Measurements from ENCODE around the gene CNGA3.

Gene CNGA3

DNA sequence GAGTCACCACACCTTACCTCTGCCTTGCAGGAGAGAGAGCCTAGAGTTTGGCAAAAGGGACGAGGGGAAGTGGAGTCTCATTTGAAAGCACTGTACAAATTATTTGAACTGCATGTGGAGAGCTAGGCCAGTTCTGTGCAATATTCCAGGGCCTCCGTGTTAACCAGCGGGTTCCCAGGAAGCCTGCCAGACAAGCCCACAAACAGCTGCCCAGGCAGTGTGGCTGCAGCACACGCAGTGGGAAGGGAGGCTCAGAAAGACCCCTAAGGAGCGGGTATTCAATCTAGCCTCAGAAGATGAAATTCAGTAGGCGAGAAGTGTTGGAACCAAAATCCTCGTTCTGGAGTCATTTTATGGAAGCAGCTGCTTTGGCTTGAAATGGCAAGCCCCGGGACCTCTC is 30.7 kb downstream of the CNGA3 start:
- TF ChIP-seq KLF1 (tag by site-specific recombination; IDR thresholded peaks at IDR 0.05) (no peak), ZNF423 (tag by site-specific recombination; IDR thresholded peaks at IDR 0.05) (no peak), ZNF175 (tag by site-specific recombination; IDR thresholded peaks at IDR 0.05) (no peak), ZNF354C (tag by site-specific recombination; IDR thresholded peaks at IDR 0.05; ENCODE audit: borderline replicate concordance, low read depth) (no peak), ZNF837 (tag by site-specific recombination; IDR thresholded peaks at IDR 0.05) (no peak), HOXA7 (CRISPR knock-in tag; IDR thresholded peaks at IDR 0.05; ENCODE audit: borderline replicate concordance) (no peak), ZBTB48 (tag by site-specific recombination; IDR thresholded peaks at IDR 0.05) (no peak)
- Histone ChIP-seq H3K9me3 (ENCODE audit: control insufficient read depth, insufficient read depth, low read depth, low read length) (no peaks in the 10 kb centered on the region), H3K4me1 (ENCODE audit: control insufficient read depth, insufficient read depth, low read length) (no peaks in the 10 kb centered on the region), H3K27ac (ENCODE audit: extremely low read depth, low read depth, low read length) (no peak overlapping the region), H3K36me3 (ENCODE audit: control insufficient read depth in 2 of 2, insufficient read depth in 1 of 2, low read length in 2 of 2) (no peaks in the 10 kb centered on the region), H3K4me3 (ENCODE audit: low read depth, low read length) (no peak overlapping the region)
- POLR2A ChIA-PET: no interaction called here
- CTCF ChIA-PET: no interaction called here

GRCh38 chr2:98377544-98377943 is 31.3 kb downstream of the CNGA3 start:
- TF ChIP-seq SCRT1 (tag by site-specific recombination; IDR thresholded peaks at IDR 0.05; ENCODE audit: borderline replicate concordance) (no peak), ZNF112 (tag by site-specific recombination; IDR thresholded peaks at IDR 0.05) (no peak), ZNF560 (tag by site-specific recombination; IDR thresholded peaks at IDR 0.05; ENCODE audit: borderline replicate concordance) (no peak), HIC1 (tag by site-specific recombination; IDR thresholded peaks at IDR 0.05) (no peak), ZNF660 (tag by site-specific recombination; IDR thresholded peaks at IDR 0.05) (no peak), ZNF629 (tag by site-specific recombination; IDR thresholded peaks at IDR 0.05) (no peak), ZNF514 (tag by site-specific recombination; IDR thresholded peaks at IDR 0.05) (no peak)
- TF ChIP-seq, protein P1, sequence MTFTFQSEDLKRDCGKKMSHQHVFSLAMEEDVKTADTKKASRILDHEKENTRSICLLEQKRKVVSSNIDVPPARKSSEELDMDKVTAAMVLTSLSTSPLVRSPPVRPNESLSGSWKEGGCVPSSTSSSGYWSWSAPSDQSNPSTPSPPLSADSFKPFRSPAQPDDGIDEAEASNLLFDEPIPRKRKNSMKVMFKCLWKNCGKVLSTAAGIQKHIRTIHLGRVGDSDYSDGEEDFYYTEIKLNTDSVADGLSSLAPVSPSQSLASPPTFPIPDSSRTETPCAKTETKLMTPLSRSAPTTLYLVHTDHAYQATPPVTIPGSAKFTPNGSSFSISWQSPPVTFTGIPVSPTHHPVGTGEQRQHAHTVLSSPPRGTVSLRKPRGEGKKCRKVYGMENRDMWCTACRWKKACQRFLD (tag by site-specific recombination; IDR thresholded peaks at IDR 0.05): no peak
- TF ChIP-seq, protein P2, sequence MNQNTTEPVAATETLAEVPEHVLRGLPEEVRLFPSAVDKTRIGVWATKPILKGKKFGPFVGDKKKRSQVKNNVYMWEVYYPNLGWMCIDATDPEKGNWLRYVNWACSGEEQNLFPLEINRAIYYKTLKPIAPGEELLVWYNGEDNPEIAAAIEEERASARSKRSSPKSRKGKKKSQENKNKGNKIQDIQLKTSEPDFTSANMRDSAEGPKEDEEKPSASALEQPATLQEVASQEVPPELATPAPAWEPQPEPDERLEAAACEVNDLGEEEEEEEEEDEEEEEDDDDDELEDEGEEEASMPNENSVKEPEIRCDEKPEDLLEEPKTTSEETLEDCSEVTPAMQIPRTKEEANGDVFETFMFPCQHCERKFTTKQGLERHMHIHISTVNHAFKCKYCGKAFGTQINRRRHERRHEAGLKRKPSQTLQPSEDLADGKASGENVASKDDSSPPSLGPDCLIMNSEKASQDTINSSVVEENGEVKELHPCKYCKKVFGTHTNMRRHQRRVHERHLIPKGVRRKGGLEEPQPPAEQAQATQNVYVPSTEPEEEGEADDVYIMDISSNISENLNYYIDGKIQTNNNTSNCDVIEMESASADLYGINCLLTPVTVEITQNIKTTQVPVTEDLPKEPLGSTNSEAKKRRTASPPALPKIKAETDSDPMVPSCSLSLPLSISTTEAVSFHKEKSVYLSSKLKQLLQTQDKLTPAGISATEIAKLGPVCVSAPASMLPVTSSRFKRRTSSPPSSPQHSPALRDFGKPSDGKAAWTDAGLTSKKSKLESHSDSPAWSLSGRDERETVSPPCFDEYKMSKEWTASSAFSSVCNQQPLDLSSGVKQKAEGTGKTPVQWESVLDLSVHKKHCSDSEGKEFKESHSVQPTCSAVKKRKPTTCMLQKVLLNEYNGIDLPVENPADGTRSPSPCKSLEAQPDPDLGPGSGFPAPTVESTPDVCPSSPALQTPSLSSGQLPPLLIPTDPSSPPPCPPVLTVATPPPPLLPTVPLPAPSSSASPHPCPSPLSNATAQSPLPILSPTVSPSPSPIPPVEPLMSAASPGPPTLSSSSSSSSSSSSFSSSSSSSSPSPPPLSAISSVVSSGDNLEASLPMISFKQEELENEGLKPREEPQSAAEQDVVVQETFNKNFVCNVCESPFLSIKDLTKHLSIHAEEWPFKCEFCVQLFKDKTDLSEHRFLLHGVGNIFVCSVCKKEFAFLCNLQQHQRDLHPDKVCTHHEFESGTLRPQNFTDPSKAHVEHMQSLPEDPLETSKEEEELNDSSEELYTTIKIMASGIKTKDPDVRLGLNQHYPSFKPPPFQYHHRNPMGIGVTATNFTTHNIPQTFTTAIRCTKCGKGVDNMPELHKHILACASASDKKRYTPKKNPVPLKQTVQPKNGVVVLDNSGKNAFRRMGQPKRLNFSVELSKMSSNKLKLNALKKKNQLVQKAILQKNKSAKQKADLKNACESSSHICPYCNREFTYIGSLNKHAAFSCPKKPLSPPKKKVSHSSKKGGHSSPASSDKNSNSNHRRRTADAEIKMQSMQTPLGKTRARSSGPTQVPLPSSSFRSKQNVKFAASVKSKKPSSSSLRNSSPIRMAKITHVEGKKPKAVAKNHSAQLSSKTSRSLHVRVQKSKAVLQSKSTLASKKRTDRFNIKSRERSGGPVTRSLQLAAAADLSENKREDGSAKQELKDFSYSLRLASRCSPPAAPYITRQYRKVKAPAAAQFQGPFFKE (tag by site-specific recombination; IDR thresholded peaks at IDR 0.05; ENCODE audit: borderline replicate concordance): no peak
- Histone ChIP-seq H3K4me1 (ENCODE audit: control insufficient read depth, insufficient read depth, low read length) (no peaks in the 10 kb centered on the region), H3K9me3 (ENCODE audit: control insufficient read depth, insufficient read depth, low read depth, low read length) (no peaks in the 10 kb centered on the region), H3K27ac (ENCODE audit: extremely low read depth, low read depth, low read length) (no peak overlapping the region), H3K4me3 (ENCODE audit: low read depth, low read length) (no peak overlapping the region), H3K36me3 (ENCODE audit: control insufficient read depth in 2 of 2, insufficient read depth in 1 of 2, low read length in 2 of 2) (no peaks in the 10 kb centered on the region)
- ChIA-PET POLR2A (no interaction called here), CTCF (interaction anchor here (0.6 kb wide), 1 partner anchor 273 kb away, joined by 3 read pairs; no protein-coding TSS in a partner anchor)
